IMR-90 (cell line): Measurements from ENCODE around the gene CIART. TPM values are rescaled to one million over a fixed set of nuclear protein-coding genes. Genes with fewer than 3 reads are reported as not detected.

ENCODE experiments used
- ATAC-seq: fragments of 200-7000 bp; cut with Tn5 transposase; 2 replicates; pipeline ENCODE4 v1.9.1; 2020; ENCODE audit warnings: low read depth, mild to moderate bottlenecking, moderate library complexity
- BruUV-seq: library from RNA; stranded (reverse); fragments of 400-500 nt; replicated peaks from 2 replicates; lab custom pipeline; 2021; lab: Mats Ljungman, UMichigan
- CTCF ChIA-PET: fragments of 300-600 bp; formaldehyde crosslinking; extraction: SDS; loops from one replicate; lab custom pipeline; 2021; ENCODE audit warnings: antibody characterized with exemption; lab: Yijun Ruan, JAX
- POLR2A ChIA-PET: fragments of 300-600 bp; sonication (Branson Sonifier 250); formaldehyde crosslinking; loops from one replicate; lab custom pipeline; 2022; ENCODE audit warnings: antibody characterized with exemption; ENCODE audit not compliant: unreplicated experiment; lab: Charles Lee
- DNase-seq: peaks from one replicate; pipeline ENCODE4 v3.0.0; 2013
- H2AFZ ChIP-seq: replicated peaks from 2 replicates; pipeline ENCODE3; 2013; ENCODE audit warnings: low read length, mild to moderate bottlenecking; ENCODE audit not compliant: poor library complexity
- H2AK5ac ChIP-seq: 2 replicates; pipeline ENCODE4 v1.6.1; 2013; ENCODE audit warnings: low read depth, low read length, inconsistent platforms
- H2AK9ac ChIP-seq: replicated peaks from 2 replicates; pipeline ENCODE3; 2013; ENCODE audit warnings: mild to moderate bottlenecking, low read depth, low read length, moderate library complexity; ENCODE audit not compliant: poor library complexity
- H2BK120ac ChIP-seq: 2 replicates; pipeline ENCODE4 v1.6.1; 2013; ENCODE audit warnings: low read depth, low read length, inconsistent platforms
- H2BK15ac ChIP-seq: 3 replicates; pipeline ENCODE4 v1.6.1; 2013; ENCODE audit warnings: low read depth, low read length, inconsistent platforms
- H2BK20ac ChIP-seq: 2 replicates; pipeline ENCODE4 v1.6.1; 2013; ENCODE audit warnings: low read depth, mild to moderate bottlenecking, inconsistent platforms, low read length, moderate library complexity
- H2BK5ac ChIP-seq: 2 replicates; pipeline ENCODE4 v1.6.1; 2013; ENCODE audit warnings: mild to moderate bottlenecking, low read depth, low read length, inconsistent platforms; ENCODE audit not compliant: poor library complexity, severe bottlenecking
- H3K14ac ChIP-seq: replicated peaks from 2 replicates; pipeline ENCODE4 v1.6.1; 2013; ENCODE audit warnings: low read depth, low read length, inconsistent platforms
- H3K18ac ChIP-seq: 2 replicates; pipeline ENCODE4 v1.6.1; 2013; ENCODE audit warnings: low read depth, low read length, control low read depth
- H3K23ac ChIP-seq: 2 replicates; pipeline ENCODE4 v1.6.1; 2013; ENCODE audit warnings: low read depth, low read length, inconsistent platforms
- H3K27ac ChIP-seq: 2 replicates; pipeline ENCODE4 v1.5.1; 2013; ENCODE audit warnings: mild to moderate bottlenecking, control low read depth, low read length; ENCODE audit not compliant: insufficient read depth
- H3K27me3 ChIP-seq: 2 replicates; pipeline ENCODE4 v1.6.1; 2013; ENCODE audit warnings: low read length; ENCODE audit not compliant: control insufficient read depth, insufficient read depth
- H3K36me3 ChIP-seq: 2 replicates; pipeline ENCODE4 v1.6.1; 2013; ENCODE audit warnings: low read length, mixed read lengths; ENCODE audit not compliant: control insufficient read depth, insufficient read depth
- H3K4ac ChIP-seq: 2 replicates; pipeline ENCODE4 v1.6.1; 2013; ENCODE audit warnings: low read depth, low read length, inconsistent platforms
- H3K4me1 ChIP-seq: 2 replicates; pipeline ENCODE4 v1.6.1; 2013; ENCODE audit warnings: low read length, mixed read lengths; ENCODE audit not compliant: control insufficient read depth, insufficient read depth
- H3K4me2 ChIP-seq: 2 replicates; pipeline ENCODE4 v1.6.1; 2013; ENCODE audit warnings: low read depth, mild to moderate bottlenecking, control low read depth, low read length, moderate library complexity
- H3K4me3 ChIP-seq: 2 replicates; pipeline ENCODE4 v1.5.1; 2013; ENCODE audit warnings: low read depth, mild to moderate bottlenecking, control low read depth, low read length, moderate library complexity; ENCODE audit not compliant: insufficient read depth
- H3K56ac ChIP-seq: 2 replicates; pipeline ENCODE4 v1.6.1; 2013; ENCODE audit warnings: low read length, inconsistent platforms; ENCODE audit not compliant: insufficient read depth; ENCODE audit errors: extremely low read depth
- H3K79me1 ChIP-seq, 2 experiments: 2 replicates each; pipeline ENCODE4 v1.6.1; 2013; ENCODE audit warnings: low read length in 2 of 2, inconsistent platforms in 1 of 2, low read depth in 1 of 2
- H3K9ac ChIP-seq: 2 replicates; pipeline ENCODE4 v1.6.1; 2013; ENCODE audit warnings: low read depth, low read length, control low read depth
- H3K9me1 ChIP-seq: 2 replicates; pipeline ENCODE4 v1.6.1; 2013; ENCODE audit warnings: low read length, inconsistent platforms; ENCODE audit not compliant: insufficient read depth
- H3K9me3 ChIP-seq: 2 replicates; pipeline ENCODE4 v1.6.1; 2013; ENCODE audit warnings: low read length; ENCODE audit not compliant: control insufficient read depth, insufficient read depth
- H4K20me1 ChIP-seq: 2 replicates; pipeline ENCODE4 v1.6.1; 2013; ENCODE audit warnings: low read length, inconsistent platforms; ENCODE audit not compliant: insufficient read depth
- H4K5ac ChIP-seq: 2 replicates; pipeline ENCODE4 v1.6.1; 2013; ENCODE audit warnings: mild to moderate bottlenecking, low read depth, low read length, control low read depth
- H4K8ac ChIP-seq, 2 experiments: 2 replicates each; pipeline ENCODE4 v1.6.1; 2013; ENCODE audit warnings: low read depth in 2 of 2, low read length in 2 of 2, control low read depth in 1 of 2, inconsistent platforms in 1 of 2
- H4K91ac ChIP-seq: 2 replicates; pipeline ENCODE4 v1.6.1; 2013; ENCODE audit warnings: low read depth, low read length, inconsistent platforms; ENCODE audit not compliant: insufficient read depth
- BHLHE40 ChIP-seq: fragments of 150-350 bp; IDR thresholded peaks from 2 replicates; pipeline ENCODE4 v1.6.1; 2016; ENCODE audit warnings: mild to moderate bottlenecking, low read depth, low read length
- CEBPB ChIP-seq: IDR thresholded peaks from 2 replicates; pipeline ENCODE4 v1.6.1; 2012; ENCODE audit warnings: low read depth, low read length, improper control_type of control experiment
- CTCF ChIP-seq: conservative IDR thresholded peaks from 2 replicates; pipeline ENCODE4 v1.5.1; 2012; ENCODE audit warnings: mild to moderate bottlenecking, low read depth, low read length, improper control_type of control experiment
- ELK1 ChIP-seq: fragments of 150-350 bp; IDR thresholded peaks from 2 replicates; pipeline ENCODE4 v1.6.1; 2016; ENCODE audit warnings: low read depth, mild to moderate bottlenecking, low read length, moderate library complexity, borderline replicate concordance
- FOS ChIP-seq: fragments of 150-350 bp; IDR thresholded peaks from 2 replicates; pipeline ENCODE4 v1.6.1; 2016; ENCODE audit warnings: low read depth, low read length
- MXI1 ChIP-seq: IDR thresholded peaks from 2 replicates; pipeline ENCODE4 v1.6.1; 2012; ENCODE audit warnings: low read depth, mild to moderate bottlenecking, low read length, moderate library complexity, borderline replicate concordance
- NFE2L2 ChIP-seq: fragments of 150-350 bp; IDR thresholded peaks from 2 replicates; pipeline ENCODE4 v1.6.1; 2016; ENCODE audit warnings: low read depth, mild to moderate bottlenecking, low read length
- POLR2A ChIP-seq: IDR thresholded peaks from 2 replicates; pipeline ENCODE4 v1.6.1; 2012; ENCODE audit warnings: mild to moderate bottlenecking, low read depth, low read length
- RFX5 ChIP-seq: IDR thresholded peaks from 2 replicates; pipeline ENCODE4 v1.8.0; 2012; ENCODE audit warnings: low read depth, mild to moderate bottlenecking, low read length, moderate library complexity
- WGBS, 2 experiments: methylation state at CpG; one replicate each; pipeline versions ENCODE4 v1.1.5 to v1.1.7; 2013; ENCODE audit warnings: missing lambda C conversion rate in 2 of 2; ENCODE audit not compliant: insufficient read length in 1 of 2; ENCODE audit errors: extremely low coverage in 2 of 2; 5-methylcytosine and 5-hydroxymethylcytosine counted together
- dilution Hi-C: fragments of 300-500 bp; cut with HindIII; formaldehyde crosslinking; loops from one replicate; pipeline ENCODE4 v1.14.3; 2018; ENCODE audit warnings: low sequenced_read_pairs; ENCODE audit not compliant: unreplicated experiment
- in situ Hi-C: fragments of 300-500 bp; cut with MboI; formaldehyde crosslinking; loops from 3 replicates; pipeline ENCODE4 v1.14.3; 2019; ENCODE audit warnings: low sequenced_read_pairs, inconsistent platforms, mixed read lengths
- intact Hi-C: fragments of 100-400 bp; cut with micrococcal nuclease; formaldehyde crosslinking; loops from 2 replicates; pipeline ENCODE4 v1.10.0; 2022
- polyA plus RNA-seq, 3 experiments: library from polyadenylated mRNA; depleted of rRNA; stranded (reverse); fragments of >200 nt; gene quantifications; 2 replicates each; pipeline ENCODE4 v1.2.3, GENCODE V29; 2012; ENCODE audit warnings: low replicate concordance in 1 of 3
- total RNA-seq: library from RNA; depleted of rRNA; stranded (reverse); fragments of >200 nt; gene quantifications from 2 replicates; pipeline ENCODE4 v1.2.3, GENCODE V29; 2012

Gene CIART
- total and polyA plus RNA-seq, 2 of the 4 experiments (the other 2 are of a cell fraction): 16.5 to 18.1 TPM

- no peak for TF ChIP-seq NFE2L2
- TF ChIP-seq MXI1: no peak
- TF ChIP-seq RFX5: no peak
These were observed 24.4 kb upstream of the CIART start, which contains the start of gene CA14 (continued) for GRCh38 chr1:150257624-150258585.

GRCh38 chr1:150259217-150259616 lies 23.1 kb upstream of the CIART start:
- Histone ChIP-seq H3K9ac (no peak overlapping the region), H3K18ac (no peak overlapping the region; the same call in 1 of the 2 replicates), H3K27me3 (no peaks in the 10 kb centered on the region), H3K4me2 (no peak overlapping the region), H2AFZ (no peak overlapping the region), H3K14ac (no peak overlapping the region), H3K79me1 (no peaks in the 10 kb centered on the region), H2BK20ac (no peak overlapping the region), H2BK5ac (no peak overlapping the region), H2AK5ac (no peak overlapping the region), H3K4me1 (peaks cover 24% of the 10 kb centered on the region), H2BK15ac (no peak overlapping the region), H3K56ac (no peak overlapping the region), H2AK9ac (no peak overlapping the region), H3K36me3 (no peaks in the 10 kb centered on the region), H2BK120ac (no peak overlapping the region), H3K9me3 (no peaks in the 10 kb centered on the region), H3K27ac (no peak overlapping the region), H4K20me1 (no peaks in the 10 kb centered on the region), H3K23ac (no peak overlapping the region), H3K4me3 (no peak overlapping the region), H4K8ac (no peak overlapping the region), H3K4ac (no peak overlapping the region), H4K91ac (no peak overlapping the region), H3K9me1 (peaks cover 3% of the 10 kb centered on the region; the same call in 1 of the 2 replicates), H4K5ac (no peak overlapping the region; the same call in 1 of the 2 replicates)
- 49% methylated on average over 4 of the region's 4 CpGs; no CpG with 5 or more reads in 1 of the 2 experiments for whole genome bisulfite sequencing, 2 experiments
- TF ChIP-seq CTCF (no peak), CEBPB (no peak), ELK1 (no peak), FOS (no peak), RFX5 (no peak), POLR2A (no peak), BHLHE40 (no peak)
- dilution Hi-C loops (no loop called here), in situ Hi-C loops (no loop called here), intact Hi-C loops (loop anchor here (5.0 kb wide), 1 partner anchor 303 kb away; no protein-coding TSS in a partner anchor)
- CTCF ChIA-PET: no interaction called here
- no TSS peak for BruUV-seq
- POLR2A ChIA-PET: no interaction called here
- no peak for DNase-seq
- no peak for ATAC-seq
